SK-N-SH treated with all-trans-retinoic acid at 6 μM for 48 hours (cell line): Measurements from ENCODE around the gene YPEL3.

Experiments
- ATAC-seq: fragments of 200-7000 bp; cut with Tn5 transposase; 3 replicates; pipeline ENCODE4 v1.9.1; 2020; ENCODE audit warnings: mild to moderate bottlenecking, moderate library complexity
- ARNTL ChIP-seq: fragments of 450-650 bp; formaldehyde crosslinking; IDR thresholded peaks from 2 replicates; pipeline ENCODE4 v1.5.0; 2020; ENCODE audit warnings: low read depth, mild to moderate bottlenecking, moderate library complexity, borderline replicate concordance
- BACH2 ChIP-seq: fragments of 250-450 bp; sonication (Bioruptor Pico); IDR thresholded peaks from 2 replicates; pipeline ENCODE4 v1.9.0; 2021; ENCODE audit warnings: mild to moderate bottlenecking, borderline replicate concordance
- CSDC2 ChIP-seq: fragments of 250-450 bp; sonication (Bioruptor Pico); IDR thresholded peaks from 2 replicates; pipeline ENCODE4 v1.5.0; 2020; ENCODE audit warnings: mild to moderate bottlenecking, moderate library complexity
- CSRNP3 ChIP-seq: fragments of 250-450 bp; sonication (Bioruptor Pico); IDR thresholded peaks from 2 replicates; pipeline ENCODE4 v1.5.1; 2021; ENCODE audit warnings: mild to moderate bottlenecking, moderate library complexity
- ESRRG ChIP-seq: fragments of 250-450 bp; sonication (Bioruptor Pico); IDR thresholded peaks from 2 replicates; pipeline ENCODE4 v1.6.1; 2021; ENCODE audit warnings: mild to moderate bottlenecking
- GLIS3 ChIP-seq: fragments of 250-450 bp; sonication (Bioruptor Pico); IDR thresholded peaks from 2 replicates; pipeline ENCODE4 v1.5.0; 2020; ENCODE audit warnings: mild to moderate bottlenecking, moderate library complexity
- ISL1 ChIP-seq: fragments of 250-450 bp; sonication (Bioruptor Pico); IDR thresholded peaks from 2 replicates; pipeline ENCODE4 v2.1.2; 2022; ENCODE audit warnings: mild to moderate bottlenecking, moderate library complexity
- POU6F1 ChIP-seq: fragments of 250-450 bp; sonication (Bioruptor Pico); IDR thresholded peaks from 2 replicates; pipeline ENCODE4 v1.8.0; 2021; ENCODE audit warnings: low read depth, mild to moderate bottlenecking, moderate library complexity, borderline replicate concordance
- PPARA ChIP-seq: fragments of 250-450 bp; sonication (Bioruptor Pico); IDR thresholded peaks from 2 replicates; pipeline ENCODE4 v1.5.0; 2020; ENCODE audit warnings: mild to moderate bottlenecking, borderline replicate concordance
- RARB ChIP-seq: fragments of 250-450 bp; sonication (Bioruptor Pico); IDR thresholded peaks from 2 replicates; pipeline ENCODE4 v1.8.0; 2021; ENCODE audit warnings: mild to moderate bottlenecking, moderate library complexity
- SNAI2 ChIP-seq: fragments of 250-450 bp; sonication (Bioruptor Pico); IDR thresholded peaks from 2 replicates; pipeline ENCODE4 v1.5.0; 2020; ENCODE audit warnings: mild to moderate bottlenecking, moderate library complexity
- TCF4 ChIP-seq: fragments of 250-450 bp; sonication (Bioruptor Pico); IDR thresholded peaks from 2 replicates; pipeline ENCODE4 v1.8.0; 2021; ENCODE audit warnings: mild to moderate bottlenecking, moderate library complexity, borderline replicate concordance
- TOX ChIP-seq: fragments of 250-450 bp; sonication (Bioruptor Pico); IDR thresholded peaks from 2 replicates; pipeline ENCODE4 v1.8.0; 2021; ENCODE audit warnings: mild to moderate bottlenecking, moderate library complexity, borderline replicate concordance
- ZC3H10 ChIP-seq: fragments of 250-450 bp; sonication (Bioruptor Pico); IDR thresholded peaks from 2 replicates; pipeline ENCODE4 v1.5.1; 2021; ENCODE audit warnings: mild to moderate bottlenecking, moderate library complexity
- ZFP3 ChIP-seq: fragments of 250-450 bp; sonication (Bioruptor Pico); IDR thresholded peaks from 2 replicates; pipeline ENCODE4 v1.5.0; 2020; ENCODE audit warnings: mild to moderate bottlenecking, moderate library complexity
- ZFP30 ChIP-seq: fragments of 450-650 bp; formaldehyde crosslinking; IDR thresholded peaks from 2 replicates; pipeline ENCODE4 v1.5.0; 2022; ENCODE audit warnings: mild to moderate bottlenecking, moderate library complexity
- ZNF565 ChIP-seq: fragments of 450-650 bp; formaldehyde crosslinking; conservative IDR thresholded peaks from 2 replicates; pipeline ENCODE4 v1.5.0; 2020; ENCODE audit warnings: low read depth, mild to moderate bottlenecking, moderate library complexity
- ZNF70 ChIP-seq: fragments of 450-650 bp; formaldehyde crosslinking; IDR thresholded peaks from 2 replicates; pipeline ENCODE4 v1.5.0; 2020; ENCODE audit warnings: mild to moderate bottlenecking, moderate library complexity
- ZNF8 ChIP-seq: fragments of 450-650 bp; formaldehyde crosslinking; IDR thresholded peaks from 2 replicates; pipeline ENCODE4 v1.5.0; 2020; ENCODE audit warnings: mild to moderate bottlenecking, moderate library complexity
- TF ChIP-seq, protein P1 (sequence below): fragments of 250-450 bp; sonication (Bioruptor Pico); IDR thresholded peaks from 2 replicates; pipeline ENCODE4 v1.8.0; 2020; ENCODE audit warnings: mild to moderate bottlenecking, moderate library complexity, borderline replicate concordance
- TF ChIP-seq, protein P2 (sequence below): fragments of 250-450 bp; sonication (Bioruptor Pico); IDR thresholded peaks from 2 replicates; pipeline ENCODE4 v1.5.0; 2020; ENCODE audit warnings: mild to moderate bottlenecking, moderate library complexity

YPEL3 gene

GRCh38 chr16:30139583-30140481 is 43.8 kb upstream of the YPEL3 start (continued):
- no peak for TF ChIP-seq TCF4 (CRISPR knock-in tag)

- ATAC-seq = no peak
- no peak for TF ChIP-seq CSDC2 (CRISPR knock-in tag)
- TF ChIP-seq TCF4 (CRISPR knock-in tag) = no peak
- no peak for TF ChIP-seq RARB (CRISPR knock-in tag)
- TF ChIP-seq TOX (CRISPR knock-in tag) = no peak
- no peak for TF ChIP-seq ZNF8 (CRISPR knock-in tag)
- TF ChIP-seq POU6F1 (CRISPR knock-in tag) = no peak
- no peak for TF ChIP-seq BACH2
- TF ChIP-seq ZFP30 (CRISPR knock-in tag) = no peak
- no peak for TF ChIP-seq SNAI2 (CRISPR knock-in tag)
- no peak for TF ChIP-seq PPARA
- TF ChIP-seq ZNF565 (CRISPR knock-in tag) = no peak
- TF ChIP-seq CSRNP3 (CRISPR knock-in tag) = no peak
- TF ChIP-seq ISL1 (CRISPR knock-in tag) = no peak
- TF ChIP-seq, protein P1, sequence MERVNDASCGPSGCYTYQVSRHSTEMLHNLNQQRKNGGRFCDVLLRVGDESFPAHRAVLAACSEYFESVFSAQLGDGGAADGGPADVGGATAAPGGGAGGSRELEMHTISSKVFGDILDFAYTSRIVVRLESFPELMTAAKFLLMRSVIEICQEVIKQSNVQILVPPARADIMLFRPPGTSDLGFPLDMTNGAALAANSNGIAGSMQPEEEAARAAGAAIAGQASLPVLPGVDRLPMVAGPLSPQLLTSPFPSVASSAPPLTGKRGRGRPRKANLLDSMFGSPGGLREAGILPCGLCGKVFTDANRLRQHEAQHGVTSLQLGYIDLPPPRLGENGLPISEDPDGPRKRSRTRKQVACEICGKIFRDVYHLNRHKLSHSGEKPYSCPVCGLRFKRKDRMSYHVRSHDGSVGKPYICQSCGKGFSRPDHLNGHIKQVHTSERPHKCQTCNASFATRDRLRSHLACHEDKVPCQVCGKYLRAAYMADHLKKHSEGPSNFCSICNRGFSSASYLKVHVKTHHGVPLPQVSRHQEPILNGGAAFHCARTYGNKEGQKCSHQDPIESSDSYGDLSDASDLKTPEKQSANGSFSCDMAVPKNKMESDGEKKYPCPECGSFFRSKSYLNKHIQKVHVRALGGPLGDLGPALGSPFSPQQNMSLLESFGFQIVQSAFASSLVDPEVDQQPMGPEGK (CRISPR knock-in tag) = no peak
- TF ChIP-seq ZFP3 (CRISPR knock-in tag) = no peak
- no peak for TF ChIP-seq ARNTL (CRISPR knock-in tag)
- TF ChIP-seq ZC3H10 (CRISPR knock-in tag) = no peak
- TF ChIP-seq, all 23 proteins: peak for 0
These were observed 41.9 kb upstream of the YPEL3 start for GRCh38 chr16:30137897-30138296.

DNA sequence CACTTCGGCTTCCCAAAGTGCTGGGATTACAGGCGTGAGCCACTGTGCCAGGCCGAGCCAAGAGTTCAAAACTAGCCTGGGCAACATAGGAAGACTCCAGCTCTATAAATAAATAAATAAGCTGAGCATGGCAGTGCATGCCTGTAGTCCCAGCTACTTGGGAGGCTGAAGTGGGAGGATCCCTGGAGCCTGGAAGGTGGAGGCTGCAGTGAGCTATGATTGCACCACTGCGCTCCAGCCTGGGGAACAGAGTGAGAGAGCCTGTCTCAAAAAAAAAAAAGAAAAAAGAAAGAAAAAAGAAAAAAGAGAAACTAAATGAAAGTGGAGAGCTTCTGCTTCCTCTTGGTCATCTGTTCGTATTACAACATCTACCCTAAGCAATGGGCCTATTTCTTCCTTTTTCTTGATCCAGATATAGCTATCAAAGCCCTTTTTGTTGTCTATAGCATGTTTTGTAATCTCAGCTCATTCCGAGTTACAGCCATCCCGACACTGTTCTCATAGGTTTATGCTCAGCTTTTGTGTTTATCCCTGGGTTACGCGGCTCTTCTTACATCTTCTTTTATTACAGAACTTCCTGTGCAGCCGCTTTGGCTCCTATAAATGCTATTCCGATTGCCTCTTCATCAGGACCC is 41.1 kb upstream of the YPEL3 start:
- TF ChIP-seq CSRNP3 (CRISPR knock-in tag) (no peak), ZFP3 (CRISPR knock-in tag) (no peak), ZFP30 (CRISPR knock-in tag) (no peak)
- ATAC-seq = no peak

- ATAC-seq = no peak
- TF ChIP-seq TOX (CRISPR knock-in tag) (no peak), PPARA (no peak), BACH2 (no peak), ISL1 (CRISPR knock-in tag) (no peak), ZNF565 (CRISPR knock-in tag) (no peak), ESRRG (CRISPR knock-in tag) (no peak), ZNF70 (CRISPR knock-in tag) (no peak), CSDC2 (CRISPR knock-in tag) (no peak), POU6F1 (CRISPR knock-in tag) (no peak), ZFP3 (CRISPR knock-in tag) (no peak), ZFP30 (CRISPR knock-in tag) (no peak), GLIS3 (CRISPR knock-in tag) (no peak), SNAI2 (CRISPR knock-in tag) (no peak), ZNF8 (CRISPR knock-in tag) (no peak)
- TF ChIP-seq, protein P2, sequence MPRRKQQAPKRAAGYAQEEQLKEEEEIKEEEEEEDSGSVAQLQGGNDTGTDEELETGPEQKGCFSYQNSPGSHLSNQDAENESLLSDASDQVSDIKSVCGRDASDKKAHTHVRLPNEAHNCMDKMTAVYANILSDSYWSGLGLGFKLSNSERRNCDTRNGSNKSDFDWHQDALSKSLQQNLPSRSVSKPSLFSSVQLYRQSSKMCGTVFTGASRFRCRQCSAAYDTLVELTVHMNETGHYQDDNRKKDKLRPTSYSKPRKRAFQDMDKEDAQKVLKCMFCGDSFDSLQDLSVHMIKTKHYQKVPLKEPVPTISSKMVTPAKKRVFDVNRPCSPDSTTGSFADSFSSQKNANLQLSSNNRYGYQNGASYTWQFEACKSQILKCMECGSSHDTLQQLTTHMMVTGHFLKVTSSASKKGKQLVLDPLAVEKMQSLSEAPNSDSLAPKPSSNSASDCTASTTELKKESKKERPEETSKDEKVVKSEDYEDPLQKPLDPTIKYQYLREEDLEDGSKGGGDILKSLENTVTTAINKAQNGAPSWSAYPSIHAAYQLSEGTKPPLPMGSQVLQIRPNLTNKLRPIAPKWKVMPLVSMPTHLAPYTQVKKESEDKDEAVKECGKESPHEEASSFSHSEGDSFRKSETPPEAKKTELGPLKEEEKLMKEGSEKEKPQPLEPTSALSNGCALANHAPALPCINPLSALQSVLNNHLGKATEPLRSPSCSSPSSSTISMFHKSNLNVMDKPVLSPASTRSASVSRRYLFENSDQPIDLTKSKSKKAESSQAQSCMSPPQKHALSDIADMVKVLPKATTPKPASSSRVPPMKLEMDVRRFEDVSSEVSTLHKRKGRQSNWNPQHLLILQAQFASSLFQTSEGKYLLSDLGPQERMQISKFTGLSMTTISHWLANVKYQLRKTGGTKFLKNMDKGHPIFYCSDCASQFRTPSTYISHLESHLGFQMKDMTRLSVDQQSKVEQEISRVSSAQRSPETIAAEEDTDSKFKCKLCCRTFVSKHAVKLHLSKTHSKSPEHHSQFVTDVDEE (CRISPR knock-in tag) = no peak
These were observed 36.6 kb upstream of the YPEL3 start for GRCh38 chr16:30132591-30132990.
